Esophagus muscularis mucosa (tissue), 4 donors: ENCODE results near the gene GPC1. TPM values are rescaled to one million over a fixed set of nuclear protein-coding genes. Genes with fewer than 3 reads are reported as not detected.

Experiments
- DNase-seq: peaks from one replicate; pipeline ENCODE4 v3.0.0-alpha.2; 2017; ENCODE audit errors: extremely low spot score
- H3K27ac ChIP-seq, 4 donors: fragments of 200-600 bp; sonication (generic); replicated peaks in 1 of 4; 1 replicate in 3 of 4; 2 replicates in 1 of 4; pipeline ENCODE4 v1.5.1; 2016 to 2019; ENCODE audit warnings: mild to moderate bottlenecking in 1 of 4
- H3K27me3 ChIP-seq, 4 donors: fragments of 200-600 bp; sonication (generic); one replicate each; pipeline versions ENCODE4 v1.5.1 to v1.6.0; 2016 to 2019
- H3K36me3 ChIP-seq, 4 donors: fragments of 200-600 bp; sonication (generic); one replicate each; pipeline ENCODE4 v1.5.1; 2016 to 2019
- H3K4me1 ChIP-seq, 4 donors: fragments of 200-600 bp; sonication (generic); one replicate each; pipeline ENCODE4 v1.5.1; 2016 to 2019
- H3K4me3 ChIP-seq, 4 donors: fragments of 200-600 bp; sonication (generic); 1 replicate in 2 of 4; 2 replicates in 2 of 4; pipeline ENCODE4 v1.5.1; 2016 to 2019; ENCODE audit warnings: mild to moderate bottlenecking in 4 of 4, moderate library complexity in 1 of 4
- H3K9me3 ChIP-seq, 4 donors: fragments of 200-600 bp; sonication (generic); 1 replicate in 3 of 4; 2 replicates in 1 of 4; pipeline ENCODE4 v1.5.1; 2016 to 2019
- EP300 ChIP-seq: sonication (generic); formaldehyde crosslinking; IDR thresholded peaks from one replicate; pipeline ENCODE4 v1.6.1; 2017; ENCODE audit warnings: antibody characterized with exemption
- POLR2A ChIP-seq: fragments of 450-650 bp; IDR thresholded peaks from one replicate; pipeline ENCODE4 v1.6.1; 2017; ENCODE audit warnings: antibody characterized with exemption, moderate library complexity, mild to moderate bottlenecking, low read depth
- POLR2AphosphoS5 ChIP-seq, 2 donors: sonication (generic); formaldehyde crosslinking; IDR thresholded peaks; one replicate each; pipeline ENCODE4 v1.6.1; 2017; ENCODE audit warnings: antibody characterized with exemption in 2 of 2
- WGBS: methylation state at CpG from one replicate; pipeline ENCODE4 v1.1.5; 2018; 5-methylcytosine and 5-hydroxymethylcytosine counted together
- intact Hi-C: fragments of 100-400 bp; cut with DNase I; formaldehyde crosslinking; loops from one replicate; pipeline ENCODE4 v1.15.1; 2023
- total RNA-seq, 4 donors: library from RNA; depleted of rRNA; stranded (reverse); fragments of >200 nt; gene quantifications; one replicate each; pipeline versions ENCODE4 v1.1.0 to v1.2.1, GENCODE V29; 2016
- TF ChIP-seq, protein P1 (sequence below), 3 experiments: fragments of 200-600 bp in 2 of 3; fragments of 450-650 bp in 1 of 3; sonication (generic) in 2 of 3; IDR thresholded peaks; one replicate each; pipeline ENCODE4 v1.5.1; 2017 to 2019; ENCODE audit warnings: antibody characterized with exemption in 3 of 3, mild to moderate bottlenecking in 2 of 3, moderate library complexity in 1 of 3

GPC1 gene
- total RNA-seq, 4 donors from 2014 or later = 29.1 to 71.5 (median 41.8) TPM

GRCh38 chr2:240388471-240389301, 46.8 kb upstream of the GPC1 start:
- no peaks in the 10 kb centered on the region for H3K9me3 ChIP-seq
- WGBS = 95% methylated on average over 18 of the region's 21 CpGs
- no peak overlapping the region for H3K27ac ChIP-seq
- H3K4me3 ChIP-seq = no peak overlapping the region
- TF ChIP-seq POLR2A (no peak), EP300 (no peak), POLR2AphosphoS5 (IDR thresholded peaks at IDR 0.05) (no peak)
- TF ChIP-seq, protein P1, sequence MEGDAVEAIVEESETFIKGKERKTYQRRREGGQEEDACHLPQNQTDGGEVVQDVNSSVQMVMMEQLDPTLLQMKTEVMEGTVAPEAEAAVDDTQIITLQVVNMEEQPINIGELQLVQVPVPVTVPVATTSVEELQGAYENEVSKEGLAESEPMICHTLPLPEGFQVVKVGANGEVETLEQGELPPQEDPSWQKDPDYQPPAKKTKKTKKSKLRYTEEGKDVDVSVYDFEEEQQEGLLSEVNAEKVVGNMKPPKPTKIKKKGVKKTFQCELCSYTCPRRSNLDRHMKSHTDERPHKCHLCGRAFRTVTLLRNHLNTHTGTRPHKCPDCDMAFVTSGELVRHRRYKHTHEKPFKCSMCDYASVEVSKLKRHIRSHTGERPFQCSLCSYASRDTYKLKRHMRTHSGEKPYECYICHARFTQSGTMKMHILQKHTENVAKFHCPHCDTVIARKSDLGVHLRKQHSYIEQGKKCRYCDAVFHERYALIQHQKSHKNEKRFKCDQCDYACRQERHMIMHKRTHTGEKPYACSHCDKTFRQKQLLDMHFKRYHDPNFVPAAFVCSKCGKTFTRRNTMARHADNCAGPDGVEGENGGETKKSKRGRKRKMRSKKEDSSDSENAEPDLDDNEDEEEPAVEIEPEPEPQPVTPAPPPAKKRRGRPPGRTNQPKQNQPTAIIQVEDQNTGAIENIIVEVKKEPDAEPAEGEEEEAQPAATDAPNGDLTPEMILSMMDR (IDR thresholded peaks at IDR 0.05) = no peak
- peaks cover 4 to 15% (median 11%) of the 10 kb centered on the region in 4 donors for H3K4me1 ChIP-seq
- H3K36me3 ChIP-seq = no peaks in the 10 kb centered on the region
- H3K27me3 ChIP-seq = no peaks in the 10 kb centered on the region
- intact Hi-C loops = no loop called here
- no peak for DNase-seq

GRCh38 chr2:240389302-240389805, 46.1 kb upstream of the GPC1 start:
- 100% methylated on average over 2 of the region's 6 CpGs for WGBS
- no peaks in the 10 kb centered on the region for H3K9me3 ChIP-seq
- H3K36me3 ChIP-seq = no peaks in the 10 kb centered on the region
- intact Hi-C loops = no loop called here
- no peaks in the 10 kb centered on the region for H3K27me3 ChIP-seq
- TF ChIP-seq POLR2AphosphoS5 (IDR thresholded peaks at IDR 0.05) (no peak), EP300 (no peak), POLR2A (no peak)
- TF ChIP-seq, protein P1 (IDR thresholded peaks at IDR 0.05) = no peak
- no peak overlapping the region for H3K4me3 ChIP-seq
- no peak overlapping the region for H3K27ac ChIP-seq
- peaks cover 4 to 15% (median 11%) of the 10 kb centered on the region in 4 donors for H3K4me1 ChIP-seq
- no peak for DNase-seq

DNA sequence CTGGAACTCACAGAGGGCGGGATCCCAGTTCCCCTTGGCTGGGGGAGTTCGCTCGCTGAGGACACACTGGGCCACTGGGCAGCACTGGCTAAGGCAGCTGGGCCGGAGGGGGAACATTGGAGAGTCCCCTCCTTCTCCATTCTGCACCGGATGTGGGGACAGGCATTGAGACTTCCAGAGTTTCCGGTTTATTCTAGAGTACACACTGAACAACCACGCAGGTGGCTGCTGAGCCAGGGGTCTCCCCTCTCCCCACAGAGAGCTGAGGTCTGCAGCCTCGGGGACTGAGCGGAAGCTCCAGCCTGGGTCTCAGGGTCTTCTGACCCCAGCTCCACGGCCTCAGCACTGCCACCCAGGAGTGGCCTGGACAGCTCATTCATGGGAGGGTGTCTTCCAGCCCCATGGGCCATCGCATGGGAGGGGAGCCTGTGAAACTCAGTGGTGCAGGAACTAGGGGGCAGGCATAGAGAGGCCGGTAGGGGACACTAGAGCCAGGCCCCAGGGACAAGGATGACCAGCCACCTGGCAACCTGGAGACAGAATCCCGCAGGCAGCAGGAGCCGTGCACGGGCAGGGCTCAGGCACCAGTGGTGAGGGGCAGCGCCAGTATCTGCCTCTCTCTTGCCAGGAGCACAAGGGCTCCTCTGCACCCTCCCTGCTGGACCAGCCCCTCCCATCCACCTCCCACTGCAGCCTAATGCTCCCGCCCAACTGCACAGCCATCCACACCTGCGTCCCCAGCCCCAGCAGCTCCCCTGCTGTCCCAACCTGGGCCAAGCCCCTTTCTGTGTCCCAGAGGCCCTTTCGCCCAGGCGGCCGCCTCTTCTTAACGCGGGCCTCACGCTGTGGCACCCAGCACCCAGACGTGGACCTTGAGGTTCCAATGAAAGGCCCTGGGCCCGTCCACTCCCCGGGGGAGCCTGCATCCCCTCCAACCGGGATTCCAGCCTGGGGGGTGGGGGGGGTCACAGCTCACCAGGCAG, 45.1 kb upstream of the GPC1 start:
- intact Hi-C loops = no loop called here
- WGBS = 87% methylated on average over 28 of the region's 28 CpGs
- H3K27ac ChIP-seq = no peak overlapping the region

More for the DNA sequence above, 45.1 kb upstream of the GPC1 start:
- TF ChIP-seq POLR2A = no peak
- no peak for TF ChIP-seq POLR2AphosphoS5 (IDR thresholded peaks at IDR 0.05)
- no peak for TF ChIP-seq EP300
- TF ChIP-seq, protein P1 (IDR thresholded peaks at IDR 0.05) = no peak
- no peak for DNase-seq
- Histone ChIP-seq H3K4me3 (no peak overlapping the region), H3K9me3 (no peaks in the 10 kb centered on the region), H3K27me3 (no peaks in the 10 kb centered on the region), H3K36me3 (no peaks in the 10 kb centered on the region), H3K4me1 (peaks cover 4 to 15% (median 11%) of the 10 kb centered on the region in 4 donors)
